Fibroblast of lung (primary cell): Measurements from ENCODE around the gene BARHL2. TPM values are rescaled to one million over a fixed set of nuclear protein-coding genes. Genes with fewer than 3 reads are reported as not detected.

ENCODE experiments used
- DNase-seq, 2 donors: peaks; one replicate each; pipeline versions ENCODE4 v3.0.0 to v3.0.0-alpha.2; 2010; ENCODE audit warnings: low read depth in 2 of 2
- H2AFZ ChIP-seq: 2 replicates; pipeline ENCODE4 v1.5.1; 2012; ENCODE audit warnings: low read length, control low read depth, inconsistent platforms
- H3K27ac ChIP-seq: 2 replicates; pipeline ENCODE4 v1.5.1; 2011; ENCODE audit warnings: low read length, control low read depth; ENCODE audit not compliant: insufficient read depth
- H3K27me3 ChIP-seq: 2 replicates; pipeline ENCODE4 v1.5.1; 2011; ENCODE audit warnings: mild to moderate bottlenecking, low read length; ENCODE audit not compliant: control insufficient read depth, insufficient read depth
- H3K36me3 ChIP-seq: 2 replicates; pipeline ENCODE4 v1.5.1; 2011; ENCODE audit warnings: low read length; ENCODE audit not compliant: control insufficient read depth, insufficient read depth
- H3K4me1 ChIP-seq: 2 replicates; pipeline ENCODE4 v1.5.1; 2011; ENCODE audit warnings: low read length; ENCODE audit not compliant: control insufficient read depth, insufficient read depth; ENCODE audit errors: extremely low read depth
- H3K4me2 ChIP-seq: 2 replicates; pipeline ENCODE4 v1.5.1; 2011; ENCODE audit warnings: low read length, control low read depth; ENCODE audit not compliant: insufficient read depth; ENCODE audit errors: extremely low read depth
- H3K4me3 ChIP-seq, 4 experiments: fragments of 200-600 bp in 1 of 4; sonication (generic) in 1 of 4; replicated peaks in 1 of 4; 2 replicates each; pipeline ENCODE4 v1.5.1; 2011 to 2016; ENCODE audit warnings: low read length in 4 of 4, low read depth in 3 of 4, mild to moderate bottlenecking in 3 of 4, control low read depth in 2 of 4, inconsistent platforms in 1 of 4, mixed read lengths in 1 of 4; ENCODE audit not compliant: insufficient read depth in 1 of 4; ENCODE audit errors: control extremely low read depth in 1 of 4
- H3K79me2 ChIP-seq: 2 replicates; pipeline ENCODE4 v1.5.1; 2012; ENCODE audit warnings: mild to moderate bottlenecking, low read length, inconsistent platforms; ENCODE audit not compliant: control insufficient read depth, insufficient read depth
- H3K9ac ChIP-seq: 2 replicates; pipeline ENCODE4 v1.5.1; 2011; ENCODE audit warnings: mild to moderate bottlenecking, low read length, control low read depth; ENCODE audit not compliant: insufficient read depth
- H3K9me3 ChIP-seq: 2 replicates; pipeline ENCODE4 v1.5.1; 2012; ENCODE audit warnings: low read depth, low read length; ENCODE audit not compliant: control insufficient read depth, insufficient read depth
- H4K20me1 ChIP-seq: 2 replicates; pipeline ENCODE4 v1.5.1; 2011; ENCODE audit warnings: low read length; ENCODE audit not compliant: control insufficient read depth, insufficient read depth; ENCODE audit errors: extremely low read depth
- EZH2 ChIP-seq: IDR thresholded peaks from 2 replicates; pipeline ENCODE4 v1.5.1; 2012; ENCODE audit warnings: low read length, control low read depth, mild to moderate bottlenecking; ENCODE audit errors: missing control alignments
- polyA plus RNA-seq, 2 donors: library from polyadenylated mRNA; depleted of rRNA in 1 of 2; stranded (reverse) in 1 of 2; unstranded in 1 of 2; fragments of >200 nt; gene quantifications; 2 replicates each; pipeline ENCODE4 v1.2.1, GENCODE V29; 2011 to 2012; ENCODE audit warnings: missing spikeins in 1 of 2
- total RNA-seq: library from RNA; depleted of rRNA; stranded (reverse); fragments of >200 nt; gene quantifications from 2 replicates; pipeline ENCODE4 v1.2.1, GENCODE V29; 2014
- TF ChIP-seq, protein P1 (sequence below), 2 donors: IDR thresholded peaks in 1 of 2; conservative IDR thresholded peaks in 1 of 2; 1 replicate in 1 of 2; 2 replicates in 1 of 2; pipeline ENCODE4 v1.5.1; 2011 to 2012; ENCODE audit warnings: low read length in 2 of 2, control low read depth in 1 of 2, inconsistent platforms in 1 of 2, low read depth in 1 of 2, mild to moderate bottlenecking in 1 of 2

Gene BARHL2
- total and polyA plus RNA-seq, 2 donors (not counting 1 experiment from before 2014, with no cell fraction given): not detected

DNA sequence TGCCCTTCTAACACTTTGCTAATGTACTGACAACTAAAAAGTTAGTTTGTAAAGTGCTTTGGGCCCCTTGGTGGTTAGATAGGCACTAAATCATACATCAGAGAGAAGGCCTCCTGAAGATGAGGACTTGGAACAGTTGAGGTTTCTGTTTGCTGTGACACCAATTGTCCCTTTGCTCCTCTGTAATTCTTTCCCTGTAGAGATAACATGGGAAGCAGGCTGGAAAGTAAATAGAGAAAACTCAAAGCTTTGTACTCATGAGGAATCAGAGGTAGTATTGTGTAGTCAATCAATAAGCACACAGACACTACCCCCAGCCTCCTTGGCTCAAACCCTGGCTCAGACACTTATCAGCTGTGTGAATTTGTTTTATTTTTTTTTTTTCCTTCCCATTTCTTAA, 31.6 kb upstream of the BARHL2 start:
- Histone ChIP-seq H3K27ac (no peak overlapping the region), H2AFZ (no peak overlapping the region), H3K36me3 (no peaks in the 10 kb centered on the region), H3K4me2 (no peak overlapping the region), H3K4me3 (no peak overlapping the region), H3K9ac (no peak overlapping the region), H3K9me3 (no peaks in the 10 kb centered on the region), H3K4me1 (no peaks in the 10 kb centered on the region), H4K20me1 (no peaks in the 10 kb centered on the region), H3K79me2 (no peaks in the 10 kb centered on the region), H3K27me3 (no peaks in the 10 kb centered on the region)
- no peak for DNase-seq
- no peak for TF ChIP-seq EZH2
- TF ChIP-seq, protein P1, sequence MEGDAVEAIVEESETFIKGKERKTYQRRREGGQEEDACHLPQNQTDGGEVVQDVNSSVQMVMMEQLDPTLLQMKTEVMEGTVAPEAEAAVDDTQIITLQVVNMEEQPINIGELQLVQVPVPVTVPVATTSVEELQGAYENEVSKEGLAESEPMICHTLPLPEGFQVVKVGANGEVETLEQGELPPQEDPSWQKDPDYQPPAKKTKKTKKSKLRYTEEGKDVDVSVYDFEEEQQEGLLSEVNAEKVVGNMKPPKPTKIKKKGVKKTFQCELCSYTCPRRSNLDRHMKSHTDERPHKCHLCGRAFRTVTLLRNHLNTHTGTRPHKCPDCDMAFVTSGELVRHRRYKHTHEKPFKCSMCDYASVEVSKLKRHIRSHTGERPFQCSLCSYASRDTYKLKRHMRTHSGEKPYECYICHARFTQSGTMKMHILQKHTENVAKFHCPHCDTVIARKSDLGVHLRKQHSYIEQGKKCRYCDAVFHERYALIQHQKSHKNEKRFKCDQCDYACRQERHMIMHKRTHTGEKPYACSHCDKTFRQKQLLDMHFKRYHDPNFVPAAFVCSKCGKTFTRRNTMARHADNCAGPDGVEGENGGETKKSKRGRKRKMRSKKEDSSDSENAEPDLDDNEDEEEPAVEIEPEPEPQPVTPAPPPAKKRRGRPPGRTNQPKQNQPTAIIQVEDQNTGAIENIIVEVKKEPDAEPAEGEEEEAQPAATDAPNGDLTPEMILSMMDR (conservative IDR thresholded peaks at IDR 0.05 in 1 of 2, IDR thresholded peaks at IDR 0.05 in 1 of 2; ENCODE audit: low read depth in 1 of 2, low read length in 2 of 2): no peak

DNA sequence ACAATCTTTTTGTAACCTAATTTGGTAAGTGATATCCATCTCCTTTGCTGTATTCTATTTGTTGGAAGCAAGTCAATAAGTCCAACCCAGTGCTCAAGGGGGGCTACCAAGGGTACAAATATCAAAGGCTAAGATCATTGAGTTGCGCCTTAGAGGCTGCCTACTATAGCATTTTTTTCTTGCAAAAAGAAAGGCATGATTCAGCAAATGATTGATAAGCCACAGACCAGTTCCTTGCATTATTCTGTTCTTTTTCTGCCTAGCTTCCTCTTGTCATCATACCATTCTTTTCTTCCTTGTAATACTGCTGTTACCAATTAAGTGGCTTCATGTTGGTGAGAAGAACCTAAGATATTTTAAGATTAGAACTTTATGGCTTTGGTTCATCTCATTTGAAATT, 29.8 kb upstream of the BARHL2 start:
- Histone ChIP-seq H3K4me1 (no peaks in the 10 kb centered on the region), H3K4me3 (no peak overlapping the region), H3K9ac (no peak overlapping the region), H3K27me3 (no peaks in the 10 kb centered on the region), H4K20me1 (no peaks in the 10 kb centered on the region), H3K27ac (no peak overlapping the region), H3K4me2 (no peak overlapping the region), H3K79me2 (no peaks in the 10 kb centered on the region), H3K9me3 (no peaks in the 10 kb centered on the region), H3K36me3 (no peaks in the 10 kb centered on the region), H2AFZ (no peak overlapping the region)
- DNase-seq: no peak
- TF ChIP-seq, protein P1 (conservative IDR thresholded peaks at IDR 0.05 in 1 of 2, IDR thresholded peaks at IDR 0.05 in 1 of 2; ENCODE audit: low read depth in 1 of 2, low read length in 2 of 2): no peak
- TF ChIP-seq EZH2: no peak

DNA sequence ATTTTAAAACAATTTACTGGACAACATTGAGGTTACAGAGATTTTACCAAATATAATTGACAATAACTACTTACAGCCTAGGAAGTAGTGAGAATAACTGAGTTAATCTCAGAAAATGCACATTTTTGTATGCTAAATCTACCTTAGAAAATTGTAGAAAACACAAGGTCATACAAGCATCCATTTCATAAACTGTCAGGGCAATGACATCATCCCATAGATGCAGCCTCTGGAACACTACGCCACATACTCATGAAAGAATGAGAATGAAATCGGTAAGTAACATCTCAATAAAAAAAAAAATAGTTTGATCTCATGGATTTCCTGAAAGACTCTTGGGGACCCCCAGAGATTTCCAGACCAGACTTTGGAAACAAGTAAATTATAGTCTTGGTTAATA, 28.9 kb upstream of the BARHL2 start:
- no peaks in the 10 kb centered on the region for H3K36me3 ChIP-seq
- H3K4me3 ChIP-seq: no peak overlapping the region
- H2AFZ ChIP-seq: no peak overlapping the region
- H3K9ac ChIP-seq: no peak overlapping the region
- no peak for DNase-seq
- no peaks in the 10 kb centered on the region for H3K4me1 ChIP-seq
- H3K27ac ChIP-seq: no peak overlapping the region
- H4K20me1 ChIP-seq: no peaks in the 10 kb centered on the region
- TF ChIP-seq, protein P1 (conservative IDR thresholded peaks at IDR 0.05 in 1 of 2, IDR thresholded peaks at IDR 0.05 in 1 of 2; ENCODE audit: low read depth in 1 of 2, low read length in 2 of 2): no peak
- no peak for TF ChIP-seq EZH2
- no peaks in the 10 kb centered on the region for H3K27me3 ChIP-seq
- no peaks in the 10 kb centered on the region for H3K79me2 ChIP-seq
- no peak overlapping the region for H3K4me2 ChIP-seq
- H3K9me3 ChIP-seq: no peaks in the 10 kb centered on the region
